ENCODE data around the gene TMEM74B. TPM values are rescaled to one million over a fixed set of nuclear protein-coding genes. Genes with fewer than 3 reads are reported as not detected.

Gene TMEM74B
- total and polyA plus RNA-seq, 4 donors: 0.14 to 3.4 (median 0.59) TPM

DNA sequence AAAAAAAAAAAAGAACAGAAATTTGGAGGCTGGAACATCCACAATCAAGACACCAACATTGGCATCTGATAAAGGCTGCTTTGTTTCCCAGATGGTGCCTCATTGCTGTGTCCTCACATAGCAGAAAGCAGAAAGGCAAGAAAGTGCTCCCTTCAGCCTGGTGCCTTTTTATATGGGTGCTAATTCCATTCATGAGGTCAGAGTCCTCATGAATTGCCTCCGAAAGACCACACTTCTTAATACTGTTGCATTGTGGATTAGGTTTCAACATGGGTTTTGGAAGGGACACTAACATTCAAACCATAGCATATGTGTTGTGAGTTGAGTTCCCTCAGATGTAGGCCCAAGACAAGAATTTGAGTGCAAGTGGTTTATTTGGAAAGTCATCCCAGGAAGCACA, 10.4 kb upstream of the TMEM74B start (continued):
- TF ChIP-seq, protein P1, sequence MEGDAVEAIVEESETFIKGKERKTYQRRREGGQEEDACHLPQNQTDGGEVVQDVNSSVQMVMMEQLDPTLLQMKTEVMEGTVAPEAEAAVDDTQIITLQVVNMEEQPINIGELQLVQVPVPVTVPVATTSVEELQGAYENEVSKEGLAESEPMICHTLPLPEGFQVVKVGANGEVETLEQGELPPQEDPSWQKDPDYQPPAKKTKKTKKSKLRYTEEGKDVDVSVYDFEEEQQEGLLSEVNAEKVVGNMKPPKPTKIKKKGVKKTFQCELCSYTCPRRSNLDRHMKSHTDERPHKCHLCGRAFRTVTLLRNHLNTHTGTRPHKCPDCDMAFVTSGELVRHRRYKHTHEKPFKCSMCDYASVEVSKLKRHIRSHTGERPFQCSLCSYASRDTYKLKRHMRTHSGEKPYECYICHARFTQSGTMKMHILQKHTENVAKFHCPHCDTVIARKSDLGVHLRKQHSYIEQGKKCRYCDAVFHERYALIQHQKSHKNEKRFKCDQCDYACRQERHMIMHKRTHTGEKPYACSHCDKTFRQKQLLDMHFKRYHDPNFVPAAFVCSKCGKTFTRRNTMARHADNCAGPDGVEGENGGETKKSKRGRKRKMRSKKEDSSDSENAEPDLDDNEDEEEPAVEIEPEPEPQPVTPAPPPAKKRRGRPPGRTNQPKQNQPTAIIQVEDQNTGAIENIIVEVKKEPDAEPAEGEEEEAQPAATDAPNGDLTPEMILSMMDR (IDR thresholded peaks at IDR 0.05; ENCODE audit: low read depth, low read length, missing input control): no peak
- TF ChIP-seq JUND (IDR thresholded peaks at IDR 0.05): no peak
- TF ChIP-seq, protein P2, sequence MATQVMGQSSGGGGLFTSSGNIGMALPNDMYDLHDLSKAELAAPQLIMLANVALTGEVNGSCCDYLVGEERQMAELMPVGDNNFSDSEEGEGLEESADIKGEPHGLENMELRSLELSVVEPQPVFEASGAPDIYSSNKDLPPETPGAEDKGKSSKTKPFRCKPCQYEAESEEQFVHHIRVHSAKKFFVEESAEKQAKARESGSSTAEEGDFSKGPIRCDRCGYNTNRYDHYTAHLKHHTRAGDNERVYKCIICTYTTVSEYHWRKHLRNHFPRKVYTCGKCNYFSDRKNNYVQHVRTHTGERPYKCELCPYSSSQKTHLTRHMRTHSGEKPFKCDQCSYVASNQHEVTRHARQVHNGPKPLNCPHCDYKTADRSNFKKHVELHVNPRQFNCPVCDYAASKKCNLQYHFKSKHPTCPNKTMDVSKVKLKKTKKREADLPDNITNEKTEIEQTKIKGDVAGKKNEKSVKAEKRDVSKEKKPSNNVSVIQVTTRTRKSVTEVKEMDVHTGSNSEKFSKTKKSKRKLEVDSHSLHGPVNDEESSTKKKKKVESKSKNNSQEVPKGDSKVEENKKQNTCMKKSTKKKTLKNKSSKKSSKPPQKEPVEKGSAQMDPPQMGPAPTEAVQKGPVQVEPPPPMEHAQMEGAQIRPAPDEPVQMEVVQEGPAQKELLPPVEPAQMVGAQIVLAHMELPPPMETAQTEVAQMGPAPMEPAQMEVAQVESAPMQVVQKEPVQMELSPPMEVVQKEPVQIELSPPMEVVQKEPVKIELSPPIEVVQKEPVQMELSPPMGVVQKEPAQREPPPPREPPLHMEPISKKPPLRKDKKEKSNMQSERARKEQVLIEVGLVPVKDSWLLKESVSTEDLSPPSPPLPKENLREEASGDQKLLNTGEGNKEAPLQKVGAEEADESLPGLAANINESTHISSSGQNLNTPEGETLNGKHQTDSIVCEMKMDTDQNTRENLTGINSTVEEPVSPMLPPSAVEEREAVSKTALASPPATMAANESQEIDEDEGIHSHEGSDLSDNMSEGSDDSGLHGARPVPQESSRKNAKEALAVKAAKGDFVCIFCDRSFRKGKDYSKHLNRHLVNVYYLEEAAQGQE (IDR thresholded peaks at IDR 0.05): no peak
- no peak for TF ChIP-seq FOXA2 (IDR thresholded peaks at IDR 0.05)
- TF ChIP-seq, protein P3, sequence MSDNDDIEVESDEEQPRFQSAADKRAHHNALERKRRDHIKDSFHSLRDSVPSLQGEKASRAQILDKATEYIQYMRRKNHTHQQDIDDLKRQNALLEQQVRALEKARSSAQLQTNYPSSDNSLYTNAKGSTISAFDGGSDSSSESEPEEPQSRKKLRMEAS (IDR thresholded peaks at IDR 0.05): no peak
- TF ChIP-seq NR2F2 (IDR thresholded peaks at IDR 0.05): no peak
- no peak for TF ChIP-seq TAF1 (conservative IDR thresholded peaks at IDR 0.05)
- no peak for TF ChIP-seq EGR1 (IDR thresholded peaks at IDR 0.05; ENCODE audit: low read depth in 2 of 2)

DNA sequence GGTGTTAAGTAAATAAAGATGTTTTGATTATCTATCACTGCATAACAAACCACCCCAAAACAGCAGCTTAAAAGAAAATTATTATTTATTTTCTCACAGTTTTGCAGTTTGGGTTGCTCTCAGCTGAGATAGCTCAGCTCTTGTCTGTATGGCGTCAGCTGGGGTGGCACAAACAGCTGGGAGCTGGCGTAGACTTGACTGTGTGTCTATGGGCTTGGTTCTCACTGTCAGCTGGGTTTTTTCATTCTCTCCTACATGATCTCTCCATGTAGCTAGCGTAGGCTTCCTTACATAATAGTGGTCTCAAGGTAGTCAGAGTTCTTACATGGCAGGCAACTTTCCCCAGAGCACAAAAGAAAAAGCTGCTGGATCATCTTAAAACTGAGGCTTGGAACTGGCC, 6.5 kb upstream of the TMEM74B start:
- no peak overlapping the region for H3K4me3 ChIP-seq (ENCODE audit: low read depth in 1 of 3, low read length in 3 of 3)
- peaks cover 10 to 27% (median 24%) of the 10 kb centered on the region in 4 donors for H3K4me1 ChIP-seq (ENCODE audit: control insufficient read depth in 4 of 4, insufficient read depth in 4 of 4, low read length in 3 of 4)
- H3K27ac ChIP-seq (ENCODE audit: low read depth in 1 of 2, low read length in 2 of 2): no peak overlapping the region
- H3K36me3 ChIP-seq (ENCODE audit: control insufficient read depth in 4 of 4, insufficient read depth in 3 of 4, low read depth in 1 of 4, low read length in 3 of 4): no peaks in the 10 kb centered on the region
- whole genome bisulfite sequencing: 93% methylated on average over 3 of the region's 3 CpGs
- no peaks in the 10 kb centered on the region for H3K9me3 ChIP-seq (ENCODE audit: control insufficient read depth in 4 of 4, low read length in 3 of 4)
- no peak for TF ChIP-seq HNF4G (IDR thresholded peaks at IDR 0.05)
- no peak for TF ChIP-seq TAF1 (conservative IDR thresholded peaks at IDR 0.05)
- no peak for TF ChIP-seq RAD21 (IDR thresholded peaks at IDR 0.05)
- TF ChIP-seq RXRA (IDR thresholded peaks at IDR 0.05): no peak
- TF ChIP-seq EGR1 (IDR thresholded peaks at IDR 0.05; ENCODE audit: low read depth in 2 of 2): no peak
- no peak for TF ChIP-seq JUND (IDR thresholded peaks at IDR 0.05)
- no peak for TF ChIP-seq GABPA (IDR thresholded peaks at IDR 0.05 in 1 of 2, conservative IDR thresholded peaks at IDR 0.05 in 1 of 2)
- no peak for TF ChIP-seq SP1 (IDR thresholded peaks at IDR 0.05)
- TF ChIP-seq FOXA2 (IDR thresholded peaks at IDR 0.05): no peak
- TF ChIP-seq NR2F2 (IDR thresholded peaks at IDR 0.05): no peak
- no peak for TF ChIP-seq FOXA1 (IDR thresholded peaks at IDR 0.05)
- TF ChIP-seq, protein P4, sequence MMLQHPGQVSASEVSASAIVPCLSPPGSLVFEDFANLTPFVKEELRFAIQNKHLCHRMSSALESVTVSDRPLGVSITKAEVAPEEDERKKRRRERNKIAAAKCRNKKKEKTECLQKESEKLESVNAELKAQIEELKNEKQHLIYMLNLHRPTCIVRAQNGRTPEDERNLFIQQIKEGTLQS (IDR thresholded peaks at IDR 0.05): no peak
- no peak for TF ChIP-seq YY1 (IDR thresholded peaks at IDR 0.05)
- TF ChIP-seq, protein P3 (IDR thresholded peaks at IDR 0.05): no peak
- TF ChIP-seq, protein P2 (IDR thresholded peaks at IDR 0.05): no peak
- no peak for TF ChIP-seq HNF4A (conservative IDR thresholded peaks at IDR 0.05)
- TF ChIP-seq, protein P5, sequence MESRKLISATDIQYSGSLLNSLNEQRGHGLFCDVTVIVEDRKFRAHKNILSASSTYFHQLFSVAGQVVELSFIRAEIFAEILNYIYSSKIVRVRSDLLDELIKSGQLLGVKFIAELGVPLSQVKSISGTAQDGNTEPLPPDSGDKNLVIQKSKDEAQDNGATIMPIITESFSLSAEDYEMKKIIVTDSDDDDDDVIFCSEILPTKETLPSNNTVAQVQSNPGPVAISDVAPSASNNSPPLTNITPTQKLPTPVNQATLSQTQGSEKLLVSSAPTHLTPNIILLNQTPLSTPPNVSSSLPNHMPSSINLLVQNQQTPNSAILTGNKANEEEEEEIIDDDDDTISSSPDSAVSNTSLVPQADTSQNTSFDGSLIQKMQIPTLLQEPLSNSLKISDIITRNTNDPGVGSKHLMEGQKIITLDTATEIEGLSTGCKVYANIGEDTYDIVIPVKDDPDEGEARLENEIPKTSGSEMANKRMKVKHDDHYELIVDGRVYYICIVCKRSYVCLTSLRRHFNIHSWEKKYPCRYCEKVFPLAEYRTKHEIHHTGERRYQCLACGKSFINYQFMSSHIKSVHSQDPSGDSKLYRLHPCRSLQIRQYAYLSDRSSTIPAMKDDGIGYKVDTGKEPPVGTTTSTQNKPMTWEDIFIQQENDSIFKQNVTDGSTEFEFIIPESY (IDR thresholded peaks at IDR 0.05): no peak
- TF ChIP-seq, protein P1 (IDR thresholded peaks at IDR 0.05; ENCODE audit: low read depth, low read length, missing input control): no peak
- no peak overlapping the region for H3K9ac ChIP-seq (ENCODE audit: low read depth in 1 of 2, low read length in 2 of 2)
- no peak for DNase-seq (ENCODE audit: low spot score)
- H3K27me3 ChIP-seq (ENCODE audit: control insufficient read depth in 4 of 4, insufficient read depth in 4 of 4, low read length in 3 of 4): no peaks in the 10 kb centered on the region

All from liver (tissue), 9 donors.